IMR-90 (cell line): ENCODE results near the gene DHDDS. TPM values are rescaled to one million over a fixed set of nuclear protein-coding genes. Genes with fewer than 3 reads are reported as not detected.
A peak's percentile ranks its signal among the peaks of the same experiment; 100 is the strongest.

Experiments
- ATAC-seq: fragments of 200-7000 bp; cut with Tn5 transposase; 2 replicates; pipeline ENCODE4 v1.9.1; 2020; ENCODE audit warnings: low read depth, mild to moderate bottlenecking, moderate library complexity
- BruUV-seq: library from RNA; stranded (reverse); fragments of 400-500 nt; replicated peaks from 2 replicates; lab custom pipeline; 2021; lab: Mats Ljungman, UMichigan
- CTCF ChIA-PET: fragments of 300-600 bp; formaldehyde crosslinking; extraction: SDS; loops from one replicate; lab custom pipeline; 2021; ENCODE audit warnings: antibody characterized with exemption; lab: Yijun Ruan, JAX
- POLR2A ChIA-PET: fragments of 300-600 bp; sonication (Branson Sonifier 250); formaldehyde crosslinking; loops from one replicate; lab custom pipeline; 2022; ENCODE audit warnings: antibody characterized with exemption; ENCODE audit not compliant: unreplicated experiment; lab: Charles Lee
- DNase-seq: peaks from one replicate; pipeline ENCODE4 v3.0.0; 2013
- H2AFZ ChIP-seq: replicated peaks from 2 replicates; pipeline ENCODE3; 2013; ENCODE audit warnings: low read length, mild to moderate bottlenecking; ENCODE audit not compliant: poor library complexity
- H2AK5ac ChIP-seq: 2 replicates; pipeline ENCODE4 v1.6.1; 2013; ENCODE audit warnings: low read depth, low read length, inconsistent platforms
- H2AK9ac ChIP-seq: replicated peaks from 2 replicates; pipeline ENCODE3; 2013; ENCODE audit warnings: mild to moderate bottlenecking, low read depth, low read length, moderate library complexity; ENCODE audit not compliant: poor library complexity
- H2BK120ac ChIP-seq: 2 replicates; pipeline ENCODE4 v1.6.1; 2013; ENCODE audit warnings: low read depth, low read length, inconsistent platforms
- H2BK15ac ChIP-seq: 3 replicates; pipeline ENCODE4 v1.6.1; 2013; ENCODE audit warnings: low read depth, low read length, inconsistent platforms
- H2BK20ac ChIP-seq: 2 replicates; pipeline ENCODE4 v1.6.1; 2013; ENCODE audit warnings: low read depth, mild to moderate bottlenecking, inconsistent platforms, low read length, moderate library complexity
- H2BK5ac ChIP-seq: 2 replicates; pipeline ENCODE4 v1.6.1; 2013; ENCODE audit warnings: mild to moderate bottlenecking, low read depth, low read length, inconsistent platforms; ENCODE audit not compliant: poor library complexity, severe bottlenecking
- H3K14ac ChIP-seq: replicated peaks from 2 replicates; pipeline ENCODE4 v1.6.1; 2013; ENCODE audit warnings: low read depth, low read length, inconsistent platforms
- H3K18ac ChIP-seq: 2 replicates; pipeline ENCODE4 v1.6.1; 2013; ENCODE audit warnings: low read depth, low read length, control low read depth
- H3K23ac ChIP-seq: 2 replicates; pipeline ENCODE4 v1.6.1; 2013; ENCODE audit warnings: low read depth, low read length, inconsistent platforms
- H3K27ac ChIP-seq: 2 replicates; pipeline ENCODE4 v1.5.1; 2013; ENCODE audit warnings: mild to moderate bottlenecking, control low read depth, low read length; ENCODE audit not compliant: insufficient read depth
- H3K27me3 ChIP-seq: 2 replicates; pipeline ENCODE4 v1.6.1; 2013; ENCODE audit warnings: low read length; ENCODE audit not compliant: control insufficient read depth, insufficient read depth
- H3K36me3 ChIP-seq: 2 replicates; pipeline ENCODE4 v1.6.1; 2013; ENCODE audit warnings: low read length, mixed read lengths; ENCODE audit not compliant: control insufficient read depth, insufficient read depth
- H3K4ac ChIP-seq: 2 replicates; pipeline ENCODE4 v1.6.1; 2013; ENCODE audit warnings: low read depth, low read length, inconsistent platforms
- H3K4me1 ChIP-seq: 2 replicates; pipeline ENCODE4 v1.6.1; 2013; ENCODE audit warnings: low read length, mixed read lengths; ENCODE audit not compliant: control insufficient read depth, insufficient read depth
- H3K4me2 ChIP-seq: 2 replicates; pipeline ENCODE4 v1.6.1; 2013; ENCODE audit warnings: low read depth, mild to moderate bottlenecking, control low read depth, low read length, moderate library complexity
- H3K4me3 ChIP-seq: 2 replicates; pipeline ENCODE4 v1.5.1; 2013; ENCODE audit warnings: low read depth, mild to moderate bottlenecking, control low read depth, low read length, moderate library complexity; ENCODE audit not compliant: insufficient read depth
- H3K56ac ChIP-seq: 2 replicates; pipeline ENCODE4 v1.6.1; 2013; ENCODE audit warnings: low read length, inconsistent platforms; ENCODE audit not compliant: insufficient read depth; ENCODE audit errors: extremely low read depth
- H3K79me1 ChIP-seq, 2 experiments: 2 replicates each; pipeline ENCODE4 v1.6.1; 2013; ENCODE audit warnings: low read length in 2 of 2, inconsistent platforms in 1 of 2, low read depth in 1 of 2
- H3K9ac ChIP-seq: 2 replicates; pipeline ENCODE4 v1.6.1; 2013; ENCODE audit warnings: low read depth, low read length, control low read depth
- H3K9me1 ChIP-seq: 2 replicates; pipeline ENCODE4 v1.6.1; 2013; ENCODE audit warnings: low read length, inconsistent platforms; ENCODE audit not compliant: insufficient read depth
- H3K9me3 ChIP-seq: 2 replicates; pipeline ENCODE4 v1.6.1; 2013; ENCODE audit warnings: low read length; ENCODE audit not compliant: control insufficient read depth, insufficient read depth
- H4K20me1 ChIP-seq: 2 replicates; pipeline ENCODE4 v1.6.1; 2013; ENCODE audit warnings: low read length, inconsistent platforms; ENCODE audit not compliant: insufficient read depth
- H4K5ac ChIP-seq: 2 replicates; pipeline ENCODE4 v1.6.1; 2013; ENCODE audit warnings: mild to moderate bottlenecking, low read depth, low read length, control low read depth
- H4K8ac ChIP-seq, 2 experiments: 2 replicates each; pipeline ENCODE4 v1.6.1; 2013; ENCODE audit warnings: low read depth in 2 of 2, low read length in 2 of 2, control low read depth in 1 of 2, inconsistent platforms in 1 of 2
- H4K91ac ChIP-seq: 2 replicates; pipeline ENCODE4 v1.6.1; 2013; ENCODE audit warnings: low read depth, low read length, inconsistent platforms; ENCODE audit not compliant: insufficient read depth
- BHLHE40 ChIP-seq: fragments of 150-350 bp; IDR thresholded peaks from 2 replicates; pipeline ENCODE4 v1.6.1; 2016; ENCODE audit warnings: mild to moderate bottlenecking, low read depth, low read length
- CTCF ChIP-seq: conservative IDR thresholded peaks from 2 replicates; pipeline ENCODE4 v1.5.1; 2012; ENCODE audit warnings: mild to moderate bottlenecking, low read depth, low read length, improper control_type of control experiment
- ELK1 ChIP-seq: fragments of 150-350 bp; IDR thresholded peaks from 2 replicates; pipeline ENCODE4 v1.6.1; 2016; ENCODE audit warnings: low read depth, mild to moderate bottlenecking, low read length, moderate library complexity, borderline replicate concordance
- RAD21 ChIP-seq: IDR thresholded peaks from 2 replicates; pipeline ENCODE4 v1.6.1; 2012; ENCODE audit warnings: low read length, improper control_type of control experiment
- SMC3 ChIP-seq: fragments of 150-350 bp; IDR thresholded peaks from 2 replicates; pipeline ENCODE4 v1.6.1; 2016; ENCODE audit warnings: low read depth, mild to moderate bottlenecking, antibody characterized with exemption, low read length, moderate library complexity
- WGBS, 2 experiments: methylation state at CpG; one replicate each; pipeline versions ENCODE4 v1.1.5 to v1.1.7; 2013; ENCODE audit warnings: missing lambda C conversion rate in 2 of 2; ENCODE audit not compliant: insufficient read length in 1 of 2; ENCODE audit errors: extremely low coverage in 2 of 2; 5-methylcytosine and 5-hydroxymethylcytosine counted together
- dilution Hi-C: fragments of 300-500 bp; cut with HindIII; formaldehyde crosslinking; loops from one replicate; pipeline ENCODE4 v1.14.3; 2018; ENCODE audit warnings: low sequenced_read_pairs; ENCODE audit not compliant: unreplicated experiment
- in situ Hi-C: fragments of 300-500 bp; cut with MboI; formaldehyde crosslinking; loops from 3 replicates; pipeline ENCODE4 v1.14.3; 2019; ENCODE audit warnings: low sequenced_read_pairs, inconsistent platforms, mixed read lengths
- intact Hi-C: fragments of 100-400 bp; cut with micrococcal nuclease; formaldehyde crosslinking; loops from 2 replicates; pipeline ENCODE4 v1.10.0; 2022
- polyA plus RNA-seq, 3 experiments: library from polyadenylated mRNA; depleted of rRNA; stranded (reverse); fragments of >200 nt; gene quantifications; 2 replicates each; pipeline ENCODE4 v1.2.3, GENCODE V29; 2012; ENCODE audit warnings: low replicate concordance in 1 of 3
- total RNA-seq: library from RNA; depleted of rRNA; stranded (reverse); fragments of >200 nt; gene quantifications from 2 replicates; pipeline ENCODE4 v1.2.3, GENCODE V29; 2012

Gene DHDDS
- total and polyA plus RNA-seq, 2 of the 4 experiments (the other 2 are of a cell fraction), result 49.3 to 67.7 TPM

DNA sequence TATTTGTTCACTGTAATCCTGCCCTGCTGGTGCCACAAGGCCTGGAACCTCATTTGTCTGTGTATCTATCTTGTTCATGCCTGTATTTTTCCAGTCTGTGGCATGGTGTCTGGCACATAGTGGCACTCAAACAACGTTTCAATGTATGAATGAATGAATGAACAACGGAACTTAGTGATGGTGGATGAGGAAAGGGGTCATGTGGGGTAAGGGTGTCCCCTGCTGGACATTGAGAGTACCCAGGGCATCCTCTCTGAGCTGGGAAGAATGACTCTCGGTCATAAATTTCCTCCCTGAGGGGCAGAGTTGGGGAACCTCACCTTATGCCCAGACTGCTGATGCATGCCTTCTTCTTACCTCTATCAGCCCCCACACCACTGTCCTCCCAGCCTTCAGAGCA lies 40.7 kb upstream of the DHDDS start:
- Histone ChIP-seq H4K5ac (no peak overlapping the region), H3K9me1 (no peaks in the 10 kb centered on the region), H2BK120ac (no peak overlapping the region), H3K36me3 (no peaks in the 10 kb centered on the region), H3K79me1 (no peaks in the 10 kb centered on the region), H2BK20ac (no peak overlapping the region), H3K27ac (no peak overlapping the region), H3K9me3 (no peaks in the 10 kb centered on the region), H3K23ac (no peak overlapping the region), H3K27me3 (peaks cover 2% of the 10 kb centered on the region; the same call in 1 of the 2 replicates), H3K4ac (no peak overlapping the region), H2AFZ (no peak overlapping the region), H2BK15ac (no peak overlapping the region), H3K9ac (no peak overlapping the region), H2AK9ac (no peak overlapping the region), H2AK5ac (no peak overlapping the region), H3K14ac (no peak overlapping the region), H4K20me1 (no peaks in the 10 kb centered on the region), H4K8ac (no peak overlapping the region), H3K4me2 (no peak overlapping the region), H3K4me1 (no peaks in the 10 kb centered on the region), H3K4me3 (no peak overlapping the region), H2BK5ac (no peak overlapping the region), H4K91ac (no peak overlapping the region), H3K18ac (no peak overlapping the region), H3K56ac (no peak overlapping the region)
- POLR2A ChIA-PET, result no interaction called here
- in situ Hi-C loops (no loop called here), intact Hi-C loops (loop anchor here (1.0 to 2.0 kb wide), 5 partner anchors 71 to 355 kb away; partner anchors contain the start of gene ZNF593), dilution Hi-C loops (no loop called here)
- CTCF ChIA-PET, result interaction anchor here (0.6 to 1.4 kb wide), 4 partner anchors 26 to 70 kb away, joined by 3 to 9 read pairs (median 4); no protein-coding TSS in a partner anchor
- no CpG with 5 or more reads among the region's 3 CpGs for WGBS, 2 experiments
- TF ChIP-seq SMC3 (peak; percentile 87), BHLHE40 (no peak), ELK1 (no peak), RAD21 (peak; percentile 94), CTCF (peak; percentile 90)
- DNase-seq (peak; percentile 59), ATAC-seq (peak; percentile 94)
- BruUV-seq, result no TSS peak
